LoVo (cell line): Measurements from ENCODE around the gene ERC2.
A peak's percentile ranks its signal among the peaks of the same experiment; 100 is the strongest.

ENCODE experiments used
- DNase-seq: peaks from one replicate; pipeline ENCODE4 v3.0.0-alpha.2; 2016; ENCODE audit warnings: low spot score

Gene ERC2

GRCh38 chr3:55584030-55584429, 884.2 kb downstream of the ERC2 start:
- DNase-seq = no peak

GRCh38 chr3:55583475-55583874, 884.8 kb downstream of the ERC2 start:
- no peak for DNase-seq

GRCh38 chr3:55579496-55579895, 888.8 kb downstream of the ERC2 start:
- DNase-seq = no peak

- no peak for DNase-seq
Observed at GRCh38 chr3:55576621-55577388, 891.5 kb downstream of the ERC2 start.

GRCh38 chr3:55574671-55575070, 893.6 kb downstream of the ERC2 start:
- DNase-seq = no peak

- DNase-seq = no peak
Observed at GRCh38 chr3:55572816-55573215, 895.5 kb downstream of the ERC2 start.

- peak; percentile 48 for DNase-seq
Observed at GRCh38 chr3:55571913-55572312, 896.4 kb downstream of the ERC2 start.

- DNase-seq = no peak
Observed at GRCh38 chr3:55571216-55571813, 897.0 kb downstream of the ERC2 start.

- DNase-seq = no peak
Observed at GRCh38 chr3:55570271-55570711, 898.0 kb downstream of the ERC2 start.

- no peak for DNase-seq
Observed at GRCh38 chr3:55569033-55569599, 899.2 kb downstream of the ERC2 start.

GRCh38 chr3:55567615-55568014, 900.7 kb downstream of the ERC2 start:
- no peak for DNase-seq

- no peak for DNase-seq
Observed at GRCh38 chr3:55567121-55567520, 901.1 kb downstream of the ERC2 start.

- DNase-seq = no peak
Observed at GRCh38 chr3:55565521-55565920, 902.7 kb downstream of the ERC2 start.

GRCh38 chr3:55564726-55565125, 903.5 kb downstream of the ERC2 start:
- DNase-seq = no peak

GRCh38 chr3:55562700-55563099, 905.6 kb downstream of the ERC2 start:
- DNase-seq = no peak

- DNase-seq = no peak
Observed at GRCh38 chr3:55559500-55560423, 908.5 kb downstream of the ERC2 start.

GRCh38 chr3:55558316-55558715, 910.0 kb downstream of the ERC2 start:
- no peak for DNase-seq

GRCh38 chr3:55557549-55557948, 910.7 kb downstream of the ERC2 start:
- DNase-seq = no peak

- DNase-seq = no peak
Observed at GRCh38 chr3:55556619-55557537, 911.4 kb downstream of the ERC2 start.

GRCh38 chr3:55555873-55556618, 912.2 kb downstream of the ERC2 start:
- no peak for DNase-seq
